IPS-18a (cell line): ENCODE data around the gene MIA2.
"Not testable (repeated sequence)": the region's sequence is repeated elsewhere in the genome, so short reads cannot be mapped to it uniquely, and the experiment has no call there.

Experiments used
- H3K27ac ChIP-seq: one replicate; pipeline ENCODE4 v1.5.1; 2013; ENCODE audit warnings: low read length
- H3K27me3 ChIP-seq: one replicate; pipeline ENCODE4 v1.6.1; 2013; ENCODE audit warnings: mild to moderate bottlenecking, low read length; ENCODE audit not compliant: control insufficient read depth, insufficient read depth
- H3K36me3 ChIP-seq: one replicate; pipeline ENCODE4 v1.6.1; 2013; ENCODE audit warnings: low read depth, low read length; ENCODE audit not compliant: control insufficient read depth
- H3K4me1 ChIP-seq: one replicate; pipeline ENCODE4 v1.6.1; 2013; ENCODE audit warnings: low read depth, low read length; ENCODE audit not compliant: control insufficient read depth
- H3K4me3 ChIP-seq: one replicate; pipeline ENCODE4 v1.5.1; 2013; ENCODE audit warnings: low read length
- H3K9ac ChIP-seq: one replicate; pipeline ENCODE4 v1.6.1; 2013; ENCODE audit warnings: mild to moderate bottlenecking, low read length, moderate library complexity
- H3K9me3 ChIP-seq: one replicate; pipeline ENCODE4 v1.6.1; 2013; ENCODE audit warnings: low read depth, low read length; ENCODE audit not compliant: control insufficient read depth

MIA2 gene, protein sequence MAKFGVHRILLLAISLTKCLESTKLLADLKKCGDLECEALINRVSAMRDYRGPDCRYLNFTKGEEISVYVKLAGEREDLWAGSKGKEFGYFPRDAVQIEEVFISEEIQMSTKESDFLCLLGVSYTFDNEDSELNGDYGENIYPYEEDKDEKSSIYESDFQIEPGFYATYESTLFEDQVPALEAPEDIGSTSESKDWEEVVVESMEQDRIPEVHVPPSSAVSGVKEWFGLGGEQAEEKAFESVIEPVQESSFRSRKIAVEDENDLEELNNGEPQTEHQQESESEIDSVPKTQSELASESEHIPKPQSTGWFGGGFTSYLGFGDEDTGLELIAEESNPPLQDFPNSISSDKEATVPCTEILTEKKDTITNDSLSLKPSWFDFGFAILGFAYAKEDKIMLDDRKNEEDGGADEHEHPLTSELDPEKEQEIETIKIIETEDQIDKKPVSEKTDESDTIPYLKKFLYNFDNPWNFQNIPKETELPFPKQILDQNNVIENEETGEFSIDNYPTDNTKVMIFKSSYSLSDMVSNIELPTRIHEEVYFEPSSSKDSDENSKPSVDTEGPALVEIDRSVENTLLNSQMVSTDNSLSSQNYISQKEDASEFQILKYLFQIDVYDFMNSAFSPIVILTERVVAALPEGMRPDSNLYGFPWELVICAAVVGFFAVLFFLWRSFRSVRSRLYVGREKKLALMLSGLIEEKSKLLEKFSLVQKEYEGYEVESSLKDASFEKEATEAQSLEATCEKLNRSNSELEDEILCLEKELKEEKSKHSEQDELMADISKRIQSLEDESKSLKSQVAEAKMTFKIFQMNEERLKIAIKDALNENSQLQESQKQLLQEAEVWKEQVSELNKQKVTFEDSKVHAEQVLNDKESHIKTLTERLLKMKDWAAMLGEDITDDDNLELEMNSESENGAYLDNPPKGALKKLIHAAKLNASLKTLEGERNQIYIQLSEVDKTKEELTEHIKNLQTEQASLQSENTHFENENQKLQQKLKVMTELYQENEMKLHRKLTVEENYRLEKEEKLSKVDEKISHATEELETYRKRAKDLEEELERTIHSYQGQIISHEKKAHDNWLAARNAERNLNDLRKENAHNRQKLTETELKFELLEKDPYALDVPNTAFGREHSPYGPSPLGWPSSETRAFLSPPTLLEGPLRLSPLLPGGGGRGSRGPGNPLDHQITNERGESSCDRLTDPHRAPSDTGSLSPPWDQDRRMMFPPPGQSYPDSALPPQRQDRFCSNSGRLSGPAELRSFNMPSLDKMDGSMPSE (N-terminal part only)

DNA sequence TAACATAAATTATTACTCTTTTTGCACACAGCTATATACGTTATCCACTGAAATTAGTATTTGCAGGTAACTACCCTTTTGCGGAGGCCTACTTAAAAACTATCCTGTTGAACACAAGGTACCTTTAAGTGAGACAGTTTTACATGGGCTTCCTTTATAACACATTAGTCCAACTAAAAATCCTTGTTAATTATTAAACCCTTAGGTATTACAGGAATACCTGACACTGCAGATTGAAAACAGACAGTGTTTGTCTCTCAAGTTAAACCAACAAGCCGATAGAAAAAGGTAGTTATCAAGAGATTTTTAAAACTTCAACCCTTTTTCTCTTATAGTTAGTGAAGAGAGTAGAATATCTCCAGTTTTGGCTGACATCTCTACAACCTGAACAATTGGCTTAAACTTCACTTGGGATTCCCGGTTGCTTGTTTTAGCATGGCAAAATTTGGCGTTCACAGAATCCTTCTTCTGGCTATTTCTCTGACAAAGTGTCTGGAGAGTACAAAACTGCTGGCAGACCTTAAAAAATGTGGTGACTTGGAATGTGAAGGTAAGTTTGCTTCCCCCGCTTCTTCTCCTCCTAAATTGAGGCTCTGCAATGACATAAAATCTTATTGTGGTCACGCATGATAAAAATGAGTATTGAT is at the start of gene MIA2:
Gene MIA2, plus strand, starts transcription at position 236 of the 647 bp plus-strand sequence. Its CDS starts 200 bp downstream, at position 436.
- no peak within 1 kb of the TSS for H3K27ac ChIP-seq
- no peaks in the 10 kb centered on the region for H3K27me3 ChIP-seq
- H3K4me1 ChIP-seq = no peaks in the 10 kb centered on the region
- no peak within 1 kb of the TSS for H3K9ac ChIP-seq
- H3K36me3 ChIP-seq = no peaks in the 10 kb centered on the region
- H3K4me3 ChIP-seq = no peak within 1 kb of the TSS
- no peaks in the 10 kb centered on the region for H3K9me3 ChIP-seq

DNA sequence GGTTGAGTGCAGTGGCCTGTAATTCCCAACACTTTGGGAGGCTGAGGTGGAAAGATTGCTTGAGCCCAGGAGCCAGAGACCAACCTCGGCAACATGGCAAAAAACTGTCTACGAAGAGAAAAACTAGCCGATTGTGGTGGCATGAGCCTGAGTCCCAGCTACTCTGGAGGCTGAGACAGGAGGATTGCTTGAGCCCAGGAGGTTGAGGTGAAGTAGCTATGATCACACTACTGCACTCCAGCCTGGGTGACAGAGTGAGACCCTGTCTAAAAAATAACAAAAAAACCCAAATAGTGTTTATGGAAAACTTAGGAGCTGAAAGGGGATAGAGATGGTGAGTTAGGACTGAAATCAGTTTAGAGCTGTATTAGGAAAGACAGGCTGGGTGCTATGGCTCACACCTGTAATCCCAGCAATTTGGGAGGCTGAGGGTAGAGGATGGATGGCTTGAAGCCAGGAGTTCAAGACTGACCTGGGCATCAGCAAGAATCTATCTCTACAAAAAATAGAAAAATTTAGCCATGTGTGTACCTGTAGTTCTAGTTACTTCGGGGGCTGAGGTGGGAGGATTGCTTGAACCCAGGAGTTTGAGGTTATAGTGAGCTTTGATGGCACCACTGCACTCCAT is 49.0 kb upstream of the MIA2 start:
- Histone ChIP-seq H3K27ac (no peak overlapping the region), H3K4me1 (peaks cover 8% of the 10 kb centered on the region), H3K36me3 (peaks cover 43% of the 10 kb centered on the region), H3K9me3 (no peaks in the 10 kb centered on the region), H3K4me3 (no peak overlapping the region), H3K9ac (no peak overlapping the region), H3K27me3 (no peaks in the 10 kb centered on the region)

DNA sequence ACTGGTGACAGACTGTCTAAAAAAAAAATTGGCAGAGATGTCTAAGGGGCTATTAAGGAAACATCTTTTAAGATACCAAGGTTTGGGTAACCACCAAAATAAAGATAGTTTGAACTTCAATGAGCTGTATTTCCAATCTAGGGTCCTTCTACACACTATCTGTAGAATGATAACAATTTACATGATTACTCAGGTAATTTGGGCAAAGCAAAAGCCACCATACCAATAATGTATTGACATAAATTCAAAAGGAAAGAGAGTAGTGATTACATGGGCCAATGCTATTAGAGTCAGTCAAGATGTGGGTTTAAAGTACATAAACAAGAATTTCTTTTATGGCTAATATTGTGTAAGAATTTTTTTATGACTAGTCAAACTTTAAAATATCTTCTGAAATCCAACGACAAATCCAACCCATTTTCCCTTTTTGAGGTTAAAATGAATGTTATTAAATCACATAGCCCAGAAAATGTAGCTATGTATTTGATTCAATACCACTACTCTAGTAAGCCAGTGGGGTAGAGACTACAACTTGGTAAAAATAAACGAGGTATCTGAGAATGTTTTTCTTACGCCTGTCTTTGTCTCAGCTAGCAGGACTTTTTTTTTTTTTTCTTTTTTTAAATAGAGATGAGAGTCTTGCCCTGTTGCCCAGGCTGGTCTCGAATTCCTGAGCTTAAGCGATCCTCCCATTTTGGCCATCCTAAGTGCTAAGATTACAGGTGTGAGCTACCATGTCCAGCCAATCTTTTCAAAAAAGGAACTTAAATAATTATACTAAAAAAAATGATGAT is 48.3 kb upstream of the MIA2 start:
- no peak overlapping the region for H3K9ac ChIP-seq
- H3K9me3 ChIP-seq = no peaks in the 10 kb centered on the region
- H3K27me3 ChIP-seq = no peaks in the 10 kb centered on the region
- H3K4me3 ChIP-seq = no peak overlapping the region
- peaks cover 8% of the 10 kb centered on the region for H3K4me1 ChIP-seq
- peaks cover 36% of the 10 kb centered on the region for H3K36me3 ChIP-seq
- no peak overlapping the region for H3K27ac ChIP-seq

DNA sequence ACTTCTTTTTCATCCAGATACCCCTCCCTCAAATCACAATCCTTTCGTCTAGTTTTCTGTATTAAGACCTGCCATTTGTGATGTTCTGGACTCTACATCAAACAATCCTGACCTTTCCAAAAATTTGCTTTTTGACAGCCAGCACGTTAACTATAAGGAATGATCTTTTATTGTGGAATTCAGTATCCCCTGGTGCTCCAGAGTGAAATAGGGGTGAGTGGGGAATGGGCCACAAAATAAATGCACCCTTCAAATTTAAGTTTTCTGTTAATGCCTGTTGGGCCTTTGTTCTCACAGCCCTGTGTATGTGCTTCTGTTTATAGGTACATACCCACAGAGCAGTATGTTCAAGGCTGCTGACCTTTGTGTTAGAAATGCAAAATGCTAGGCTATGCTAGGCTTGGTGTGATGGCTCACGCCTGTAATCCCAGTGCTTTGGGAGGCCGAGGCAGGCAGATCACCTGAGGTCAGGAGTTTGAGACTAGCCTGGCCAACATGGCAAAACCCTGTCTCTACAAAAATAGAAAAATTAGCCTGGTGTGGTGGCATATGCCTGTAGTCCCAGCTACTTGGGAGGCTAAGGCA is 46.7 kb upstream of the MIA2 start:
- Histone ChIP-seq H3K9me3 (no peaks in the 10 kb centered on the region), H3K27ac (no peak overlapping the region), H3K9ac (no peak overlapping the region), H3K27me3 (no peaks in the 10 kb centered on the region), H3K4me3 (no peak overlapping the region), H3K4me1 (peaks cover 8% of the 10 kb centered on the region), H3K36me3 (peaks cover 20% of the 10 kb centered on the region)

DNA sequence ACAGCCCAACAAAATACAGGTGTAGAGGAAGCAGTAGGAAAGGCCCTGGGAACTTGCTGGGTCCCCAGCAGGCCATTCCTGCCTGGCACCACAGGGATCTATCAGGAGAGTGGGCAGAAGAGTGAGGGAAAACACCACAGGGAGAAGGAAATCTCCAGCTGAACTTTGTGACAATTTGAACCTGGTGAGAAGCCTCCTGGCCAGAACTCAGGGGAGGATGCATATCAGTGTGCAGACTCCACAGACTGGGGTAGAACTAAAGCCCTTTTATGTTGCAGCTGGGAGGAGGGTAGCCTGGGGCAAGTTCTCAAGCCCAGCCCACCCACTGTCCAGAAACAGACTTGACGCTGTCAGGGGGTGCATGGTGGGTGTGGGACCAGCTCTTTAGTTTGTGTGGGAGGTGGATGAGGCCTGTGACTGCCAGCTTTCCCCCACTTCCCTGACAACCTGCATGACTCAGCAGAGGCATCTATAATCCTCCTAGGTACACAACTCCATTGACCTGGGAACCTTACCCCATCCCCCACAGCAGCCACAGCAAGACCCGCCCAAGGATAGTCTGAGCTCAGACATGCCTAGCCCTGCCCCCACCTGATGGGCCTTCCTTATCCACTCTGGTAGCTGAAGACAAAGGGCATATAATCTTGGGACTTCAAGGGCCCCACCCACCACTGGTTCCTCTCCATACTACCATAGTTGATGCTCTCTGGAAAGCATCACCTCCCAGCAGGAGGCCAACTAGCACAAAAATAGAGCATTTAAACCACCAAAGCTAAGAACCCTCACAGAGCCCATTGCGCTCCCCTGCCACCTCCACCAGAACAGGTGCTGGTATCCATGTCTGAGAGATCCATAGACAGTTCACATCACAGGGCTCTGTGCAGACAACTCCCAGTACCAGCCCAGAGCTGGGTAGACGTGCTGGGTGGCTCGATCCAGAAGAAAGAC is 29.8 kb upstream of the MIA2 start:
- no peaks in the 10 kb centered on the region for H3K36me3 ChIP-seq
- H3K4me1 ChIP-seq = peaks cover 10% of the 10 kb centered on the region
- H3K27me3 ChIP-seq = no peaks in the 10 kb centered on the region
- H3K27ac ChIP-seq = peak overlapping the region; percentile 49
- no peaks in the 10 kb centered on the region for H3K9me3 ChIP-seq
- no peak overlapping the region for H3K9ac ChIP-seq
- H3K4me3 ChIP-seq = no peak overlapping the region

DNA sequence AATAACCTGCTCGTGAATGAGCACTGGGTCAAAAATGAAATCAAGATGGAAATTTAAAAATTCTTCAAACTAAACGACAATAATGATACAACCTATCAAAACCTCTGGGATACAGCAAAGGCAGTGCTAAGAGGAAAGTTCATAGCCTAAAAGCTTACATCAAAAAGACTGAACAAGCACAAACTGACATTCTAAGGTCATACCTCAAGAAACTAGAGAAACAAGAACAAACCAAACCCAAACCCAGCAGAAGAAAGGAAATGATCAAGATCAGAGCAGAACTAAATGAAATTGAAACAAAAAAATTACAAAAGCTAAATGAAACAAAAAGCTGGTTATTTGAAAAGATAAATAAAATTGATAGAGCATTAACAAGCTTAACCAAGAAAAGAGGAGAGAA is 26.3 kb upstream of the MIA2 start:
- peaks cover 10% of the 10 kb centered on the region for H3K4me1 ChIP-seq
- H3K9me3 ChIP-seq, H3K27ac ChIP-seq, H3K9ac ChIP-seq, H3K36me3 ChIP-seq, H3K4me3 ChIP-seq, H3K27me3 ChIP-seq: not testable (repeated sequence)

DNA sequence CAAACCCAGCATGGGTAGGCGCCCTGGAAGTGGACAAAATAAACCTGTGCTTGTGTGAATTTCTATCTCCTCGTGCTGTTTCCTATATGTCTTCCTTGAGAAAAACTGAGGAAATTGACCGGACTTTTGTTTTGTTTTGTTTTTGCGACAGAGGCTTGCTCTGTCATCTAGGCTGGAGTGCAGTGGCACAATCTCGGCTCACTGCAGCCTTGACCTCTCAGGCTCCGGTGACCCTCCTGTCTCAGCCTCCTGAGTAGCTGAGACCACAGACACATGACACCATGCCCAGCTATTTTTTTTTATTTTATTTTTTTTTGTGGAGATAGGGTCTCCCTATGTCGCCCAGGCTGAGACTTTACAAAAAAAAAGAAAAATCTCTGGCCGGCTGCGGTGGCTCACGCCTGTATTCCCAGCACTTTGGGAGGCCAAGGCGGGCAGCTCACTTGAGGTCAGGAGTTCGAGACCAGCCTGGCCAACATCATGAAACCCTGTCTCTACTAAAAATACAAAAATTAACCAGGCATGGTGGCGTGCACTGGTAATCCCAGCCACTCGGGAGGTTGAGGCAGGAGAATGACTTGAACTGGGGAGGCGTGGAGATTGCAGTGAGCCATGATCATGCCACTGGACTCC is 22.5 kb upstream of the MIA2 start:
- Histone ChIP-seq H3K27me3 (no peaks in the 10 kb centered on the region), H3K4me3 (no peak overlapping the region), H3K36me3 (no peaks in the 10 kb centered on the region), H3K9ac (no peak overlapping the region), H3K27ac (no peak overlapping the region), H3K4me1 (no peaks in the 10 kb centered on the region), H3K9me3 (no peaks in the 10 kb centered on the region)

DNA sequence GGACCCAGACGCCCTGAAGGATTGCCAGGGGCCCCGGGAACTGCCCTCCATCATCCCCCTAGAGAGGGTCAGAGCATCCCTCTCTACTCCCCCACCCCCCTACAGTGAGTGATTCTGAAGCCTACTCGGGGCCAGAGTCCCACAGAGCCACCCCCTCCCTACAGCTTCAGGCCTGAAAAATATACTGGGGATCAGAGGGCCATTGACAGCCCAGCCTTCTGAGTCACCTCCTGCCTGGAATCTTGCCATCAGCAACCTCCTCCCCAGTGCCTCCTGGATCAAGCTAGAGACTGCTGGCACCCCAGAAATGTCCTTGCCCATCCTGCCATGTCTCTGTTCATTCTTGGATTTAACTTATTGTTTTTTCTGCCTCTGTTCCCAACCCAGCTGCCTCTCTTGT is 21.7 kb upstream of the MIA2 start:
- Histone ChIP-seq H3K27ac (no peak overlapping the region), H3K4me3 (no peak overlapping the region)

DNA sequence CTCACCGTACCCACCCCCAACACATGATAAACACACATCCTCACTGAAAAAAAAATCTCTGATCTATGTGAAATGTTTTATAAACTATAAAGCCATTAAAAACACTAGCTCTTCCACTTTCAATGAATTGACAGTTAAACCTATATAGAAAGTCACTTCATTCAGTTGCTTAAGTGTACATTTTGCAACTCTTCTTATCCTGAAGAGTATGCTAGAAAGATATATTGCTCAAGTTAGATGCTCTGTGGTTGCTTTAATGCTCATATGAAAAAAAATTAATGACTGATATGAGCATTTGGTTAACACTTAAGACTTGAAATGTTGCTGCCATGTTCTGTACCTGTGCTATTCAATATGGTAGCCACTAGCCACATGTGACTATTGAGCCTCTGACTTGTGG is 21.0 kb upstream of the MIA2 start:
- Histone ChIP-seq H3K27me3 (no peaks in the 10 kb centered on the region), H3K4me1 (no peaks in the 10 kb centered on the region), H3K9ac (no peak overlapping the region), H3K27ac (no peak overlapping the region), H3K36me3 (no peaks in the 10 kb centered on the region), H3K9me3 (no peaks in the 10 kb centered on the region), H3K4me3 (no peak overlapping the region)

More for the DNA sequence above, 21.7 kb upstream of the MIA2 start:
- no peaks in the 10 kb centered on the region for H3K4me1 ChIP-seq
- H3K9ac ChIP-seq = no peak overlapping the region
- no peaks in the 10 kb centered on the region for H3K27me3 ChIP-seq
- H3K9me3 ChIP-seq = no peaks in the 10 kb centered on the region
- H3K36me3 ChIP-seq = no peaks in the 10 kb centered on the region
